ENCODE measurements around the gene INAFM2.
A peak's percentile ranks its signal among the peaks of the same experiment; 100 is the strongest.

DNA sequence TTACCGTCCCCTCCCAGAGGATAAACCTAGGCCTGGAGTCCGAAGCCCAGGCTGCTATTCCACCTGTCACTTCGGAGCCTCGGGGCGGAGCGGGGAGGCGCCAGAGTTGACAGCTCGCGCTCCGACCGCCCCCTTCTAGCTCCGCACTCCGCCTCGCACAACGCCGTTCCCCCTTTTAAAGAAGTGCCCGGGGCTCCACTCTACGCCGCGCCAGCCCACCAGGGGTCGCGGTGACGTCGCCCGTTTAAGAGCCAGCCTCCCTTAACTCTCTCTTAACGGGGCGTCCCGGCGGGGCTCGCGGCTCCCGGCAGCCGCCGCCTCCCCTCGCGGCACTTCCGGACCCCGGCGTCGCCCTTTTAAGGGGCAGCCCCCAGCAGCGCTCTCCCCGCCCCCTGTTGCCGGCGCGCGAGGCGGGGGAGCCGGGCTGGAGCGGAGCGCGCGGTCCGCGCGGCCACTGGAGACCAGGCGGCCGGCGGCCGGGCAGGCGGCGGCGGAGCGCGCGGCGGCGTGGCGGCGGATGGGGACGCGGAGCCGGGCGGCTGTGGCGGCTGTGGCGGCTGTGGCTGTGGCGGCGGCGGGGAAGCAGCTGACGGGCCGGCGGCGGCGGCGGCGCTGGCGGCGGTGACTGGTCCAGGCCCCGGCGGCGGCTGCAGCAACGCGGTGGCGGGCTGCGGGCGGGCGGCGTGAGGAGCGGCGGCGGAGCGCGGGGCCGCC is at the start of gene INAFM2:
- TF ChIP-seq POLR2AphosphoS5 (IDR thresholded peaks at IDR 0.05; ENCODE audit: low read depth, low read length): no peak
- TF ChIP-seq POLR2A (IDR thresholded peaks at IDR 0.05; ENCODE audit: low read depth, low read length): peak; percentile 30; the same call in 1 of the 2 replicates
